GM04504 (cell line): ENCODE results near the gene KLHL3.

Experiments used
- DNase-seq: peaks from one replicate; pipeline ENCODE4 v3.0.0-alpha.2; 2012; ENCODE audit warnings: low read depth

The KLHL3 gene

GRCh38 chr5:137747848-137748247, 12.0 kb upstream of the KLHL3 start:
- DNase-seq, result no peak

- no peak for DNase-seq
These were observed 7.2 kb upstream of the KLHL3 start for GRCh38 chr5:137743031-137743640.

GRCh38 chr5:137741718-137742117, 5.8 kb upstream of the KLHL3 start:
- DNase-seq, result no peak

GRCh38 chr5:137739737-137740136, 3.8 kb upstream of the KLHL3 start:
- no peak for DNase-seq

GRCh38 chr5:137738947-137739346, 3.1 kb upstream of the KLHL3 start:
- DNase-seq, result no peak

- no peak for DNase-seq
These were observed 1.7 kb upstream of the KLHL3 start for GRCh38 chr5:137737349-137738131.

GRCh38 chr5:137736496-137736895, 607 bp upstream of the KLHL3 start:
- no peak for DNase-seq

GRCh38 chr5:137734962-137735554, 831 bp downstream of the KLHL3 start:
- DNase-seq, result no peak

- DNase-seq, result no peak
These were observed 1.6 kb downstream of the KLHL3 start for GRCh38 chr5:137734331-137734730.

GRCh38 chr5:137733922-137734321, 2.0 kb downstream of the KLHL3 start:
- no peak for DNase-seq

GRCh38 chr5:137733006-137733405, 2.9 kb downstream of the KLHL3 start:
- DNase-seq, result no peak

GRCh38 chr5:137731176-137731575, 4.7 kb downstream of the KLHL3 start:
- no peak for DNase-seq

- DNase-seq, result no peak
These were observed 5.6 kb downstream of the KLHL3 start for GRCh38 chr5:137730336-137730735.

- DNase-seq, result no peak
These were observed 7.8 kb downstream of the KLHL3 start for GRCh38 chr5:137728048-137728447.

GRCh38 chr5:137727623-137728022, 8.3 kb downstream of the KLHL3 start:
- DNase-seq, result no peak

GRCh38 chr5:137724251-137724650, 11.6 kb downstream of the KLHL3 start:
- no peak for DNase-seq

GRCh38 chr5:137718611-137719010, 17.3 kb downstream of the KLHL3 start:
- no peak for DNase-seq

- DNase-seq, result no peak
These were observed 19.6 kb downstream of the KLHL3 start for GRCh38 chr5:137716337-137716736.

- DNase-seq, result no peak
These were observed 20.4 kb downstream of the KLHL3 start for GRCh38 chr5:137715456-137715855.

GRCh38 chr5:137714946-137715345, 20.9 kb downstream of the KLHL3 start:
- DNase-seq, result no peak

GRCh38 chr5:137714494-137714893, 21.4 kb downstream of the KLHL3 start:
- no peak for DNase-seq

GRCh38 chr5:137712139-137712667, 23.7 kb downstream of the KLHL3 start:
- DNase-seq, result no peak

GRCh38 chr5:137710086-137710485, 25.8 kb downstream of the KLHL3 start:
- no peak for DNase-seq
